ENCODE measurements around the gene PDHB.
"Not testable (repeated sequence)": the region's sequence is repeated elsewhere in the genome, so short reads cannot be mapped to it uniquely, and the experiment has no call there.

Gene PDHB
- 27.8 to 96.5 (median 64.5) reads per million in 17 experiments for total RNA-seq

DNA sequence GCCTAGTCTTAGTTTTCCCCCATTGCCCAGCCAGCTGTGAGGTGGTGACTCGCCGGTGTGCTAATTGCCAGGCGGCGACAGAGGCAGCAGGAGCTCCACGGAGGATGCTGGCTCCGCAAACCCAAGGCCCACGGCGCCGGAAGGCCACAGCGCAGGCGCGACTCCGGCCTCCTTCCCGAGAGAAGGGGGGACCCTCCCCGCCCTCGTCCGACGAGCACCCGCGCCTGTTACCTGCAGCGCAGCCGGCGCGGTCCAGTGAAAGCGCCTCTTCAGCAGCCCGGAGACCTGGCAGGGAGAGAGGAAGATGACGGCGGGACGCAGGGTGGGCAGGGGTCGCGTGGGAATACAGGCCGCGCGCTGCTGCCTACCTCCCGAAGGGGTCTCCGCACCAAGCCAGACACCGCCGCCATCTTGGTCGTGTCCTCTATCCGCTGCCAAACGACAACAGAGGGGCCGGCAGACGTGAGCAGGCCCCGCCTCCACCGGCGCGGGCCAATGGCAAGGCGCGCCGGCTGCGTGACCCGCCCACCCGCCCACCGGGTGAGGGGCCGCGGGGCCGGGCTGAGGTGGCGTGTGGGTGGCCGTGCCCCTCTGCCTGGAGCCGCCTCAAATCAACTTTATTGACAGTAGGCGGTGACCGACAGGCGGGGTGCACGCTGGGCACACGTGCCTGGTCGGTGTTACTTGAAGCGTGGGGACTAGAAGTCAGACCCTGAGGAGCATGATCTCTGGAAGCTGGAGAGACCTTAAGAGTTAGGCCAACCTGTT, at the start of gene PDHB:
TSS of gene PDHB (minus strand) at position 433 of the 768 bp plus-strand sequence. CDS start at position 410, 23 bp downstream.
- peak; percentile 90 to 97 (median 96) for DNase-seq

DNA sequence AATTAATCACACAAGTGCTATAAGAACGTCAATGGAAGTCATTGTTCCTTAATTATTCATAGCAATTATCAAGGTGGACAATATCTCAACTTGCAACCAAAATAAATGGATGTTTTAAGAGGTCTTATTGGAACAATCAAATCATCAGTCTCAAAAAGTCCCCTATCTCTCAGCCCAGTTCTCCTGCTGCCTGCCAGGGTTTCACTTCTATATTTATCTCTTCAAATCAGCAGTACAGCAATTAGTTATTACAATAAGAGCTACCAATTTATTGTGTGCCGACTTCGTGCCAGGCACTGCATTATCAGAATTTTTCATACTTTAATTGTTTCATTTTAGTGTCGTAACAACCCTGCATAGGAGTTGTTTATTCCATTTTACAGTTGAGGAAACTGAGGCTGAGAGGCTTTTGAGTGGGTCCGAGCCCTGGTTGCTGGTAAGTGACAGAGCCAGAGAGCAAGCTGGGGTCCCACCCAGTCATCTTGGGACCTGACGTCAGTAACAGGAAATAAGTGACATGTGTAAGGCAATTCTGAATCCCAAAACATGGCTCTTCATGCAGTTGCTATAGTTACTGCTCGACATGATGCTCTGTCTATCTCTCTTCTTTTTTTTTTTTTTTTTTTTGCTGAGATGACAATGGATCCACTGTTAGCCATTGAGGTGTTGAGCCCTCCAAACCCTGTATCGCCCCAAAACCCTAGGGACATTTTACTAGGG, 49.4 kb upstream of the PDHB start:
- DNase-seq = peak in 1 of 4 experiments; percentile 21

GRCh38 chr3:58480309-58480708, 46.7 kb upstream of the PDHB start:
- DNase-seq = no peak

DNA sequence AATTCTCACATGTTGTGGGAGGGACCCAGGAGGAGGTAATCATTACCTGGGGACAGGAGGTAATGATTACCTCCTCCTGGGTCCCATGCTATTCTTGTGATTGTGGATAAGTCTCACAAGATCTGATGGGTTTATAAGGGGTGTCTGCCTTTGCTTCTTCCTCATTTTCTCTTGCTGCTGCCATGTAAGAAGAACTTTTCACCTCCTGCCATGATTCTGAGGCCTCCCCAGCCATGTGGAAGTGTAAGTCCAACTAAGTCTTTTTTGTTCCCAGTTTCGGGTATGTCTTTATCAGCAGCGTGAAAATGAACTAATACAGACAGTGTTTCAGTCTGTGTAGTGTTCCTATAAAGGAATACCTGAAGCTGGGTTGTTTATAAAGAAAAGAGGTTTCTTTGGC, 45.1 kb upstream of the PDHB start:
- DNase-seq = peak; percentile 36 to 62 (median 60)

- peak in 1 of 4 experiments; percentile 14 for DNase-seq
Observed at GRCh38 chr3:58474967-58475578, 41.4 kb upstream of the PDHB start.

DNA sequence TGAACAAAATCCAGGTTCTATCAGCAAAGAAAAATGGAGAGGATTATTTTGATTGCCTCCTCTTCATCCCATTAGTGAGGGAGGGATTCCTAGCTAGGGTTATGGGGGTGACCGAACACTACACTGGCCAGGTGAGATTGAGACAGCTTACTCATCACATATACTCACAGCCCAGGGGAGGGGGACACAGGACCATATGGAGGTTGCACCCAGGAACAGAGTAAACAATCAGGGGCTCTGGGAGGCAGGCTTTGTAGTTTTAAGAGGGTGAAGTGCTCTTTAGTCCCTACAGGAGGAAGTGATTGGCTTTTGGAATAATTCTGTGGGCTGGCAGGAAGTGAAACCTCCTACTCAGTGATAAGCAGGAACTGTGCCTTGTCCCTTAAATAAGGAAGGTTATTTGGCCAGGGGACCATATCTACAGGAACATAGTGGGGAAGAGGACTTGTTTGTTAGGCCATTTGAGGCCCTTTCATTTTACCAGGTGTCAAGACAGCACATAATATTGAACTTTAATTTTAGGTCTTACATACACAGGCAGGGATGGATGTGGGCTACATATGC, 40.8 kb upstream of the PDHB start:
- DNase-seq = peak; percentile 76 to 92 (median 85)

DNA sequence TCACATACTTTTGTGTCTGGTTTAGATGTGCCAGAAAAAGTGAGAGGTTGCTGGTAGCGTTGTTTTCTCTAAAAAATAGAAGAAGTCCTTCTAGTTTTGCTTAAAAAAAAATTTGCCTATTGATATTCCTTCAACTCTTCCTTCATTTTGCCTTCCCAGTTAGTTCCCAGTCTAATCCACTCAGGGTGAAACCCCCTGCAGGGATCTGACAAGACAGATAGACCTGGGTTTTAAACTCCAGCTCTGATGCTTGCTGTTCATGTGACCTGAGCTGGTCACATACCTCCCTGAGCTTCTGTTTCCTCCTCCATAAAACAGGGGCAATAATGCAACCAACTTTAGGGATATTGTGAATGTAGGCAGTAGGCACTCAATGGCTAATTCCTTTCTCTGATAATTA, 39.6 kb upstream of the PDHB start:
- DNase-seq = peak in 2 of 4 experiments; percentile 22 to 33

DNA sequence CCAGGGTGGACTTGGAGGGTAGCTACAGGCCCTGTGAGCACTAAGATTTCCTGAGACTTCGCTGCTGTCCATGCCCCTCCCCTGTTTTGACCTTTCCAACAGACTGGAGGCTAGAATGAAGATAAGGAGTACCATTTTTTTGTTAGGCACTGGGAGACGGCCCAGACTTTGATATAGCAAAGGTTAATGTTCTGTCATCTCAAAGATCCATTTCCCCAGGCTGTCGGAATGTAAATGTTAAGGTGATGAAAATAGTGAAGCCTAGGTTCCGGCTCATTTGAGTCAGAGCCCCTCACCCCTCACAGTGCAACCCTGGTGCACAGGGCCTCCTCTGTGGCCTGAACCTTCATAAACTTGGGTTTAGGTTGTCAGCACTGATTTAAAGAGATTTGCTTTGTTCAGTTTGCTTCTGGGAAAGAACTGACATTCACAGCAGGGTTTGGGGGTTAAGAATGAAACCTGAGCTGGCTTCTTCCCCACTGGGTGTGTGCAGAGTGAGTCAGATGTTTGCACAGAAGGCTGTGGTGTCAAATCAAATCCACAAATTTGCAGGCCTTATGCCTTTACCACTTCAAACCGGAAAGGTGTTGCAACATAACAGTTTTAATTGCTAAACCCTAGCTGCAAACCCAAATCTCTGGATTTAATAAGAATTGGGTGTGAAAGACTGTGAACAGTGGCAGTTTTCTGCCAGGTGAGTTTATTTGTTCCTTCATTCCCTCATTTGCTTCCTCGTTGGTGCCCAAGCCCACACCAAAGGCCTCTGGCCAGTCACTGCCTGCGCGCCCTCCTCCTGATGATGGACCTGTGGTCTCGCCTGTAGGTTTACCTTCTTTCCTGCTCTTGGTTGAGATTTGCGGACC, 37.6 kb upstream of the PDHB start:
- DNase-seq = peak; percentile 77 to 92 (median 86)

DNA sequence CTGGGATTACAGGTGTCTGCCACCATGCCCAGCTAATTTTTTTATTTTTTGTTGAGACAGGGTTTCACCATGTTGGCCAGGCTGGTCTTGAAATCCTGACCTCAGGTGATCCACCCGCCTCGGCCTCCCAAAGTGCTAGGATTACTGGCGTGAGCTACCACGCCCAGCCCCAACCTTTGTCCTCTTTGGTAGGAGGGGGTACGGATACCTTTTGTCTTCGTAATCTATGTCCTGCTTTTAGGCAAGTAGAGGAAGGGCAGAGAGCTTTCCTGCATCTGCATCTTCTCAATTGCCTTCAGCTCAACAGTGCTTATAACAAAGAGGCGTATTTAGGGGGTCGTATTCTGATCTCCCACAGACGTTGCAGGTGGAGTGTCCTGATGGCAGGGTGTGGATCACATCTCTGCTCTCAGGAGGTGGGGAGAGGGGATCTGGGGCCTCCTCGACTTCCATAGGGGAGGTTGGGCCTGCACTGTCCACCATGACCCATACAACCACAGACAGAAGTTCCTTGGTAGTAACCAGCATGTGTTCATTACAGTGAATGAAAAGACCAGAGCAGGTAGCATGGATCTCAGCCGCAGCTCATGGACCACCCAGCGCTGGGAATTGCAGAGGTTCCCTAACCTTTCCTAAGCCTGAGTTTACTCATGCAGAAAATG, 36.9 kb upstream of the PDHB start:
- no peak for DNase-seq

GRCh38 chr3:58469096-58469495, 35.5 kb upstream of the PDHB start:
- peak in 1 of 4 experiments; percentile 32 for DNase-seq

- DNase-seq = no peak
Observed at GRCh38 chr3:58466899-58467563, 33.4 kb upstream of the PDHB start.

DNA sequence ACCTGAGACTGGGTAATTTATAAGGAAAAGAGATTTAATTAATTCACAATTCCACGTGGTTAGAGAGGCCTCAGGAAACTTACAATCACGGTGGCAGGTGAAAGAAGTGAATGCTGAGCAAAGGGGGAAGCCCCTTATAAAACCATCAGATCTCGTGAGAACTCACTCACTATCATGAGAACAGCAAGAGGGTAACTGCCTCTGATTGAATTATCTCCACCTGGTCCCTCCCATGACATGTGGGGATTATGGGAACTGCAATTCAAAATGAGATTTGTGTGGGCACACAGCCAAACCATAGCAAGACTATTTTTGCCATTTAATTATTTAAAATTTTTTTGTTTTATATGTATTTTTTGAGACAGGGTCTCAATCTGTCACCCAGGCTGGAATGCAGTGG, 31.2 kb upstream of the PDHB start:
- peak in 1 of 4 experiments; percentile 17 for DNase-seq

DNA sequence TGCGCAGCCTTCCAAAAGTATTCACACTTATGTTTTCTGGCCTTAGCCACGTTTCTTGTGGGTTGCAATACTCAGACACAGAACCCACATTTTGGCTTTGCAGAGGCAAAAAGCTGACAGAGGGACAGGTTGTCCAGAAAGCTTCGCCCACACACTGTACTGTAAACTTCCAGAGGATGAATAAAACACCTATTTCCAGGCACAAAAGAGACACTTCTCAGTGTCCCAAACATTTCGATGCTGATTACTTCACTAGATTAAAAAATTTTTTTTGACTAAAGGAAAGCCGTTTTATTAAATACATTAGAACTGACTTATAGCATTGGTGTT, 30.3 kb upstream of the PDHB start:
- no peak for DNase-seq

GRCh38 chr3:58463181-58463941, 29.7 kb upstream of the PDHB start:
- DNase-seq = peak; percentile 64 to 87 (median 80)

GRCh38 chr3:58462829-58463180, 29.2 kb upstream of the PDHB start:
- no peak for DNase-seq

- DNase-seq = peak in 1 of 4 experiments; percentile 21
Observed at GRCh38 chr3:58459160-58459559, 25.5 kb upstream of the PDHB start.

DNA sequence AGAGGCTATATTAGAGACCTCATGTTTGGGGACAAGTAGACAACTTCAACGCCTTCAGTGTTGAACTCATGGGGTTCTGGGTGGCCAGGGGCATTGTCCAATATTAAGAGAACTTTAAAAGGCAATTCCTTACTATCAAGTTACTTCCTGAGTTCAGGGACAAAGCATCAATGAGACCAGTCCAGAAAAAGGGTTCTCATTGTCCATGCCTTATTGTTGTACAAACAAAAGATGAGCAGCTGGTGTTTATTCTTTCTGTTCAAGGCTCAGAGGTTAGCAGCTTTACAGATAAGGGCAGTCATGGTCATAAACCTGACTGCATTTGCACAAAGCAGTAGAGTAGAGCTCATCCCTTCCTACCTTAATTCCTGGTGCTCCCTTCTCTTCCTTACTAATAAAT, 18.5 kb upstream of the PDHB start:
- no peak for DNase-seq

GRCh38 chr3:58441514-58442450, 8.2 kb upstream of the PDHB start:
- no peak for DNase-seq

DNA sequence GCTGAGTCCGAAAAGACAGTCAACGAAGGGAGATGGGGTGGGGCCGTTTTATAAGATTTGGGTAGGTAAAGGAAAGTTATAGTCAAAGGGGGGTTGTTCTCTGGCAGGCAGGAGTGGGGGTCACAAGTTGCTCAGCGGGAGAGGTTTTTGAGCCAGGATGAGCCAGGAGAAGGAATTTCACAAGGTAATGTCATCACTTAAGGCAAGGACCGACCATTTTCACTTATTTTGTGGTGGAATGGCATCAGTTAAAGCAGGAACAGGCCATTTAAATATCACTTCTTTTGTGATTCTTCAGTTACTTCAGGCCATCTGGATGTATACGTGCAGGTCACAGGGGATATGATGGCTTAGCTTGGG, 7.3 kb upstream of the PDHB start:
- DNase-seq = not testable (repeated sequence)
